ENCODE results near the gene SMARCA4.

Gene SMARCA4

DNA sequence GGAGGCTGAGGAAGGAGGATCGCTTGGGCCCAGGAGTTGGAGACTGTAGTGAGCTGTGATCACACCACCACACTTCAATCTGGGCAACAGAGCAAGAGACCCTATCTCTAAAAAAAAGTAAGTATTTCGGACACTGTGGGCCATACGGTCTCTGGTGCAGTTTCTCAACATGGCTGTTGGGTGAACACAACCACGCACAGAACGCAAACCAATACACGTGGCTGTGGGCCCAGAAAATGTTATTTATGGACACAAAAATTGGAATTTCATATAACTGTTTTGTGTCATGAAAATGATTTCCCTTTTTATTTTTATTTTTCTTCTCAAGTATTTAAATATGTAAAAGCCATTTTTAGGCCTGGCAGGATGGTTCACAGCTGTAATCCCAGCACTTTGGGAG, 147.9 kb downstream of the SMARCA4 start:
- no peak for DNase-seq

DNA sequence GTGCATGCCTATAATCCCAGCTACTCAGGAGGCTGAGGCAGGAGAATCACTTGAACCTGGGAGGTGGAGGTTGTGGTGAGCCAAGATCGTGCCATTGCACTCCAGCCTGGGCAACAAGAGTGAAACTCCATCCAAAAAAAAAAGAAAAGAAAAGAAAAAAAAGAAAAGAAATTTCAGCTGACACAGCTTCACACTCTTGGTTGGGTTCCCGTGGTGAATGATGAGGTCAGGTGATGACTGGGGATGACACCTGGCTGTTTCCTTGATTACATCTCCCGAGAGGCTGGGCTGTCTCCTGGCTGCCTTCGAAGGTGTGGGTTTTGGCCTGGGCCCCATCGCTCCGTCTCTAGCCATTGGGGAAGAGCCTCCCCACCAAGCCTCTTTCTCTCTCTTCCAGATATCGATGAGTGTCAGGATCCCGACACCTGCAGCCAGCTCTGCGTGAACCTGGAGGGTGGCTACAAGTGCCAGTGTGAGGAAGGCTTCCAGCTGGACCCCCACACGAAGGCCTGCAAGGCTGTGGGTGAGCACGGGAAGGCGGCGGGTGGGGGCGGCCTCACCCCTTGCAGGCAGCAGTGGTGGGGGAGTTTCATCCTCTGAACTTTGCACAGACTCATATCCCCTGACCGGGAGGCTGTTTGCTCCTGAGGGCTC, 150.4 kb downstream of the SMARCA4 start:
- no peak for DNase-seq

DNA sequence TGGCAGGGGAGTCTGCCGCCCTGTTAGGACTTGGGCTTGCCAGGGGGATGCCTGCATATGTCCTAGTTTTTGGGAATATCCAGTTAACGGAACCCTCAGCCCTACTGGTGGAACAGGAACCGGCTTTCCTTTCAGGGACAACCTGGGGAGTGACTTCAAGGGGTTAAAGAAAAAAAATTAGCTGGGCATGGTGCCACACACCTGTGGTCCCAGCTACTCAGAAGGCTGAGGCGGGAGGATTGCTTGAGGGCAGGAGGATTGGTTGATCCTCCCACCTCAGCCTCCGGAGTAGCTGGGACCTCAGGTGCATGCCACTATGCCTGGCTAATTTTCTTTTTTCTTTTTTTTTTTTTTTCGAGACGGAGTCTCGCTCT, 150.9 kb downstream of the SMARCA4 start:
- DNase-seq: no peak

Measured in effector CD8-positive, alpha-beta T cell (primary cell).